HG03469 (cell line): Measurements from ENCODE around the gene SRP68.

ENCODE experiments used
- ATAC-seq: cut with Tn5 transposase; IDR thresholded peaks from one replicate; pipeline ENCODE4 v1.9.1; 2021; ENCODE audit warnings: mild to moderate bottlenecking, moderate library complexity, moderate number of reproducible peaks; ENCODE audit not compliant: unreplicated experiment

Gene SRP68

GRCh38 chr17:76019833-76020467 lies 52.4 kb downstream of the SRP68 start:
- ATAC-seq = no peak

- ATAC-seq = no peak
These were observed 53.5 kb downstream of the SRP68 start for GRCh38 chr17:76018801-76019200.

DNA sequence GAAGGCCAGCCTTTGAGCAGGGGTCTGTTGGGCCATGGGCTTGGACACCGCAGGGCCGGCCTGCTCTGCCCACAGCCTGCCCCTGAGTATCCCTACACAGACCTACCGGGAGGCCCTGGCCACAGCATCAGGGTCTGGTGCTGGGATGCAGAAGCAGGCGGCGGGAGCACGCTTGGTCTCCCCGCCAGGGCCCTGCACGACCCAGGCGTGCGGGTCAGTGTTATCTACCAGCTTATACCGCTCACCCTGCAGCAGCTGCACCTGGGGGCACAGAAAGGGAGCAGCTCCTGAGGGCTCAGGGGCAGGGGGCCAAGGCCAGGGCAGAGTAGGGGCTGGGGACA lies 54.0 kb downstream of the SRP68 start:
- no peak for ATAC-seq

GRCh38 chr17:76017481-76018339 lies 54.6 kb downstream of the SRP68 start:
- no peak for ATAC-seq

GRCh38 chr17:76014925-76015261 lies 57.4 kb downstream of the SRP68 start:
- ATAC-seq = no peak

DNA sequence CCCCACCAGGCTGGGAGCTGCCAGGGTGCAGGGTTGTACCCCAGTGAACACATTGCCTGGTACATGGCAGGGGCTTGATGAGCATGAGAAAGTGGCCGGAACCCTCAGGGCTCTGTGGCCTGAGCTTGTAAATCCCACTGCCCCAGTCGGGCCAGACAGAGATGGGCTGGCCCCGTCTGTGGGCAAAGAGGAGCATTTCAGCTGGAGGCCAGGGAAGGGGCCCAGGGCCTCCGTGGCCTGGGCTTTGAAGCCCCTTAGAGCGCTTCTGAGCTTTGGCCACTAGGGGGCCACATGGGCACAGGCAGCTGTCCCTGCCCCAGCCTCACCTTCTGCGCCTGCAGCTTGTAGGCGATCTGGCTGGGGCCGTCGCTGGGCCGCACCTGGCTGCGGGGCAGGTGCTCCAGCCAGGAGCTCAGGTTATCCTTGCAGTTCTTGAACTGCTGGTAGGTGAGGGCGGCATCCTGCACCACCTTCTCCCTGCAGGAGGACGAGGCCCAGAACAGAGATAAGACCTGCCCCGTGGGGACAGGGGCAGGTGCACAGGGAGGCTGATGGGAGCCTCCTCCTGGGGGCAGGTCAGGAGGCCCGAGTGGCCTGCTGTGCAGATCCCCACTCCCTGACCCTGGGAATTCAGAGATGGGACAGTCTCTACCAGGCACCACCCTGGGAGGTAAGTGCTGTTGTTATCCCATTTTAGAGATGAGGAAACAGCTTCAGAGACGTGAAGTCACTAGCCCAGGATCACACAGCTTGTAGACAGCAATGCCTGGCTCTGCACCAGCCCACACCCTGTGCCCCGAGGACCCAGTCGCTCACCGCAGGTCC lies 58.0 kb downstream of the SRP68 start:
- ATAC-seq = no peak

GRCh38 chr17:76013377-76013932 lies 58.9 kb downstream of the SRP68 start:
- no peak for ATAC-seq

DNA sequence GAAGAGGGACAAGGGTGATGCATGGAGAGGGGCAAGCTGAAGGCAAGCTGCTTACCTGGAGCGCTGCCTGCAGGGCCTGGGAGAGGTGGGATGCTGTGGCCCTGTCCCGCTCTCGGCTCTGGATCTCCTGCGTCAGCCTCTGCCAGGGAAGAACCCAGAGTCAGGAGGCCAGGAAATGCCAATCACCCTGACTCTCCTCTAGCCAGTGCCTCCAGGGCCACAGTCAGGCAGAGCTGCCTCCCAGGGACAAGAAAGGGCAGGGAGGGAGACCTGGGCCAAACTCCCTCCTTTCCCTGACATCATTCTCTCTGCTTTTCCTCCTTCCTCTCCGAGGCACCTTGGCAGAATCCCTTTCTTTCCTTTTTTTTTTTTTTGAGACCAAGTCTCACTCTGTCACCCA lies 60.4 kb downstream of the SRP68 start:
- no peak for ATAC-seq

DNA sequence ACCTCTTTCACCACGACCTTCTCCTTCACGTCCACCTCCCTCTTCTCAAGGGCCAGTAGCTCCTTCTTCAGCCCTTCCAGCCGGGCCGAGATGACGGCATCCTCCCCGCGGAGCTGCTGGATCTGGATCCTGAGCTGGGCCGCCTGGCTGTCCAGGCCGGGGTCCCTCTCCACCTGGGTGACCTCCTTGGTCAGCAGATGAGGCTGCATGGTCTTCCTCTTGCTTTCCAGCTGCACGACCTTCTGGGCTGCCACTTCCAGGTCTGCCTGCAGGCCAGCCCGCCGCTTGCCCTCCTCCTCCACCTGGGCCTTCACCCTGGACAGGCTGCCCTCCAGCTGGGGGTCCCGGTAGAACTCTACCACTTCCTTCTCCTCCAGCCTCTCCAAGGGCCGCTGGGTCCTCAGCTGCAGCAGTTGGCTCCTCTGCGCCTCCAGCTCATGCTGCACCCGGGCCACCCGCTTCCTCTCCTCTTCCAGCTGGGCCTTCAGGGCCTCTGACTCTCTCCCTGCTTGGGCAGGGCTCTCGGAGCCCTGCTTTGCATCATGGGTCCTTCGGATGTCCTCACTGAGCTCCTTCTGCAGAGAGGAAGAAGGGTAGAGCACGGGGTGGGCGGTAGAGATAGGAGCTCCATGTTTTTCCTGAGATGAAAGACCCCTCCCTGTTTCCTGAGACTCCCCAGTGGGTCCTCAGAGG lies 62.2 kb downstream of the SRP68 start:
- no peak for ATAC-seq

DNA sequence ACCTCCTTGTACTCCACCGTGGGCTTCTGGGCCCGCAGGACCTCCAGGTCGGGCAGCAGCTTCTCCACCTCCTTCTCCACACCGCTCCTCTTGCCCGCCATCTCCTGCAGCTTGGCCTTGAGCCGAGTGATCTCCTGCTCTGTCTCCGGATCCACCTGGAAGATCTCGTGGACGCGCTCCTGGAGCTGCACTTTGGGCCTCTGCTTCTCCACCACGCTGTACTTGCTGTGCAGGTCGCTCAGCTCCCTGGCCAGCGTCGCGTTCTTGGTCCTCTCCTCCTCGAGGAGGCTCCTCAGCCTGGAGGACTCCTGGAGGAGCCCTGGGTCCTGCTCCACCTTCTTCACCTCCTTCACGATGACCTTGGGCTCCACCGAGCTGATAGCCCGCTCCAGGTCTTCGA lies 62.9 kb downstream of the SRP68 start:
- ATAC-seq = no peak

DNA sequence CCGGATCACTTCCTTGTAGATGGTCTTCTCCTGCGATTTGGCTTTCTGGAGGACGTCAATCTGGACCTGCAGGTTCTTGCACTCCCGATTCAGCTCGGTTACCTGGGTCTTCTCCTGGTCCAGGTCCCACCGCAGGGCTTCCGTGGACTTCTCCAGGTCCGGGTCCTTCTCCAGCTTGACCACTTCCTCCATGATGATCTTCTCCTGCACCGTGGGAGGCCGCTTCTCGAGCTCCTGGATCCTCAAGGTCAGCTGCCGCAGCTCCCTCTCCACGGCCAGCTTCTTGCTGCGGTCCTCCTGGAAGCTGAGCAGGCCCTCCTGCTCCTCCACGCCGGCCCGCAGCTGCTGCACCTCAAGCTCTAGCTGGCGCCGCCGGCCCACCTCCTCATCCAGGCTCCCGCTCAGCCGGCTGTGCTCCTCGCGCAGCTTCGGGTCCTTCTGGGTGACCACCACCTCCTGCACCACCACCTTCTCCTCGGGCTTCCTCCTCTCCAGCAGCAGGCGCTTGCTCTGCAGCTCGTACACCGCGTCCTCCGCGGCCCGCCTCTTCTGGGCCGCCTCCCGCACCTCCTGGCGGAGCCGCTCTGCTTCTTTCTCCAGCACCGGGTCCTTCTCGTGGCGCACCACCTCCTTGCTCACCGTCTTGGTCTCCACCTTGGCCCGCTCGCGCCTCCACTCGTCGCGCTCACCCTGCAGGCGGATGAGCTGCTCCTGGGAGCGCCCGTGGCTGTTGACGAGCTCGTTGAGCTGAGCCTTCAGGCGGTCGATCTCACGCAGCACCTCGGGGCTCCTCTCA lies 63.5 kb downstream of the SRP68 start:
- no peak for ATAC-seq

- no peak for ATAC-seq
These were observed 64.1 kb downstream of the SRP68 start for GRCh38 chr17:76008208-76008607.

GRCh38 chr17:76007850-76008165 lies 64.5 kb downstream of the SRP68 start:
- ATAC-seq = no peak

- no peak for ATAC-seq
These were observed 65.0 kb downstream of the SRP68 start for GRCh38 chr17:76007131-76007849.

DNA sequence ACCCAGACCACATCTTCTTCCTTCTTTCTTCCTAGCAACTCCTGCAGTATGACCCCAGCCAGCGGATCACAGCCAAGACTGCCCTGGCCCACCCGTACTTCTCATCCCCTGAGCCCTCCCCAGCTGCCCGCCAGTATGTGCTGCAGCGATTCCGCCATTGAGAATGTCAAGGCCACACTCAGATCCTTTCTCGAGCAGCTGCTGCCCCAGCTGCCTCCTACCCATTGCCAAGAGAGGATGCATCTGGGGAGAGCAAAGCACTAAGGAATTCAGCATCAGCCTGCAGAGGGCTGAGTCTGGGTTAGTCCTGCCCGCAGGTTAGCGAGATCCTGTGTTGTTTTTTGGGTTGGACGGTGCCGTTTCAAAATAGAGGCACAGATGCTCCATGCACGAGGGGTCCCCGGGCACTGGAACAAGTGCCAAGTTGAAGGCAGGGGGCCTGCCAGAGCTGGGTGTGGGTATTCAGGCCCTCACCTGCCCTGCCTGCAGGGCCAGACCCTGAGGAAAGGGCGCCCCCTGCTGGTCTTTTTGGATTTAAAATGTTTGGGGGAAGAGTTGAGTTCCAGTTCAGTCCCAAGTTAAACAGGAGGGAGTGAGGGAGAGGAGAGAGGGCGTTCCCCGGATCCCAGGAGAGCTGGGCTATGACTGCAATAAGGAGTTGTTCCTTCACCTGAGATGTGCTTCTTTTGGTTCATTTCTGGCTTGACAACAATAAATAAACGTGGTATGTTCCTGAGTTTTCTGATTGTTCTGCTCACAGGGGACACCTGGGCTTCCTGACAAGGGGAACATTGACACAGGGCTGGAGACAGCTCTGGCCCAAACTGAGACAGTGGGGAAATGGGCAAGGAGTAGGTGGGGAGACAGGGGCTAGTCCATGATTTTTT lies 66.8 kb downstream of the SRP68 start:
- ATAC-seq = no peak

DNA sequence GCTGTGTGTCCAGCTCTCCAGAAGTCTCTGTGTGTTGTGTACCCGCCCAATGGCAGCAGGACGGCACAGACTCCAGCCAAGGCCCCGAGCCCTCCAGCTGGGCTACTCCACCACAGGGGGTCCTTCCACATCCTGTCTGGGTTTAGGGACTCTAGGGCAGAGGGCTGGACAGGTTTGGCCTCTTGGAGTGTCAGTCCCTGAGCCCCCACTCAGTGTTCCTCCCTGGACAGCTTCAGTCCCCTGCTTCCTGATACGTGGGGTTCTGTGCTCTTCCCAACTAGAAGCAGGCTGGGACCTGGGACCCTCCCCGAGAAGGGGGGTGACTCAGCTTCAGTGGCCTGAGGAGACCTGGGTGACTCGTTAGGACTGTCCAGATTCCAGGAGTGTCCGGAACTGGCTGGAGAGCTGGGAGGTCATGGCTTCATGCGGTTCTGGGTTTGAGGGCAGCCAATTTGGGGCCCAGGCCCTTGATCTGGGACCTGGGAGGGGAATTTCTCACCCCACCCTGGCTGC lies 67.5 kb downstream of the SRP68 start:
- no peak for ATAC-seq

DNA sequence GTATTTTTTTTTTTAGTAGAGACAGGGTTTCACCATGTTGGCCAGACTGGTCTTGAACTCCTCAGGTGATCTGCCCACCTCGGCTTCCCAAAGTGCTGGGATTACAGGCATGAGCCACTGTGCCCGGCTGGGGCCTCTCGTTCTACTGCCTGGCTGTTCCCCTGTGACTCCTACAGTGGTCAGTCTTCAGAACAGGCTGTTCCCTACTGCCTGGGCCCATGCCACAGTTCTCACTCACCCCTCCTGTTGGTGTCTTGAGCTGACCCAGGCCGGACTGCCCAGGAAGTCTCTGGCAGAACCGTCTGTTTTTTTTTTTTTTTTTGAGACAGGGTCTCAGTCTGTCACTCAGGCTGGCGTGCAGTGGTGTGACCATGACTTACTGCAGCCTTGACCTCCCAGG lies 68.4 kb downstream of the SRP68 start:
- ATAC-seq = no peak

DNA sequence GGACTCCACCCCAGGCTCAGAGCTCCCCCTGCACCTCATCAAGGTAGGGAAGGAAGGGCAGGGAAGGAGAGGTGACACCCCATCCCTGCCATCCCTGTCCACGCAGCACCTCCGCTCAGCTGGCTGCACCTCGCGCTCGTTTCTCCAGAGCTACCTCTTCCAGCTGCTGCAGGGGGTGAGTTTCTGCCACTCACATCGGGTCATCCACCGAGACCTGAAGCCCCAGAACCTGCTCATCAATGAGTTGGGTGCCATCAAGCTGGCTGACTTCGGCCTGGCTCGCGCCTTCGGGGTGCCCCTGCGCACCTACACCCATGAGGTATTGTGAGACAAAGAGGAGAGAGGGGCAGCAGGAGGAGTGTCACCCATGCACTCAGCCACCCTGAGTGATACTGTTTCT lies 70.2 kb downstream of the SRP68 start:
- no peak for ATAC-seq
